Measurements from ENCODE around the gene CTAGE15.
"Not testable (repeated sequence)": the region's sequence is repeated elsewhere in the genome, so short reads cannot be mapped to it uniquely, and the experiment has no call there.

Gene CTAGE15

DNA sequence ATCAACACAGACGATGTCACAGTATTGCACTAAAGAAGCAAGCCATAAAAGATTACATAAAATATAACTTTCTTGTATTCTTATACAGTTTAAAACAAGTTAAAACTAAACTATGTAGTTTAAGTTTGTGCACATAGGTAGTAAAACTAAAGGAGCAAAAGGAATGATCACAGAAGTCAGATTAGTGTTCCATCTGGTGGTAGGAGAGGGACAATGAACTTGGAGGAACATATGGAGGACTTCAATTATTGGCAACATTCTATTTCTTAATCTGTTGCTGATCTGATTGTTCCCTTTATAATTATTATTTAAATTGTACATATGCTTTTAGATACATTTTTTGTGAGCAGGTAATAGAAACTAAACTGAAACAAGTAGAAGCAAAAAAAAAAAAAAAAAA, 5.6 kb upstream of the CTAGE15 start:
- H3K79me2 ChIP-seq (ENCODE audit: insufficient read depth, low read depth); H3K4me1 ChIP-seq (ENCODE audit: low read depth, poor library complexity, severe bottlenecking); H3K9ac ChIP-seq; H3K4me2 ChIP-seq; H3K36me3 ChIP-seq (ENCODE audit: insufficient read depth); H3K4me3 ChIP-seq (IDR thresholded peaks at IDR 0.05; ENCODE audit: insufficient read depth, low read depth, low read length); H2AFZ ChIP-seq (ENCODE audit: low read depth); H4K20me1 ChIP-seq (ENCODE audit: insufficient read depth); H3K27me3 ChIP-seq (ENCODE audit: insufficient read depth, low read depth); H3K27ac ChIP-seq: not testable (repeated sequence)

DNA sequence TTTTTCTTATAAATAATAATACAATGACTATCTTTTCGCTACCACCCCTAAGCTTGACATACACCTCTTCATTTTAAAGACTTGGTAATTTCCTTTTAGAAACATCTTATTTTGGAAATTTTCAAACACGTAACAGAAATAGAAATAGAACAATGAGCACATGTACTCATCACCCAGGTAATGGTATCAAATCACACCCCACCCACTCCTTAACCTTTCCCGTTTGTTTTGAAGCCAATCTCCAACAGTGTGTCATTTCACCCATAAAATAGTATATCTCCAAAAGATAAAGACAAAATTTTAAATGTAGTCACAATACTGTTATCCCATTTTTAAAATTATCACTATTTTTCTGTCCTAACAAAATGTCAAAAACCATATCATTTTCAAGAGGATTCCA, 16.6 kb downstream of the CTAGE15 start:
- not testable (repeated sequence) for H3K4me3 ChIP-seq (IDR thresholded peaks at IDR 0.05; ENCODE audit: insufficient read depth, low read depth, low read length); H3K9ac ChIP-seq; H3K36me3 ChIP-seq (ENCODE audit: insufficient read depth); H3K79me2 ChIP-seq (ENCODE audit: insufficient read depth, low read depth); H2AFZ ChIP-seq (ENCODE audit: low read depth); H3K4me1 ChIP-seq (ENCODE audit: low read depth, poor library complexity, severe bottlenecking); H3K27ac ChIP-seq; H3K27me3 ChIP-seq (ENCODE audit: insufficient read depth, low read depth); H3K4me2 ChIP-seq; H4K20me1 ChIP-seq (ENCODE audit: insufficient read depth)

DNA sequence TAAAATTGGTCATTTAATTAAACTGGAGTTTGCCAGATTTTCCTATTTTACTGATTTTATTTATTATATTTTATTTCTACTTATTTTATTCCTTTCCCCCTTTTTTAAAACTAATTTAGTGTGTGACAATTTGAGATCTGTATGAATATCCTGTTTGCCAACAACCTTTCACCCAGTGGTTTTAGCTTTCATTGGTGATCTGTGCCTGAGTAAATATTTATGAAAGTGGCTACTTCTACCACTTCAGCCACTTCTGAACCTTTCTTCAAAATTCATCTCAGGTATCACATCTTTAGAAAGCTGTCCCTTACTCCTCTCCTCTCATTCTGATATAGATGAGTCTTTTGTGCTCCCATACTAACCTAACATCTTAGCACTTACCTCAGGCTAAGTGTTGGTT, 18.3 kb downstream of the CTAGE15 start:
- not testable (repeated sequence) for H4K20me1 ChIP-seq (ENCODE audit: insufficient read depth); H2AFZ ChIP-seq (ENCODE audit: low read depth); H3K4me3 ChIP-seq (IDR thresholded peaks at IDR 0.05; ENCODE audit: insufficient read depth, low read depth, low read length); H3K4me1 ChIP-seq (ENCODE audit: low read depth, poor library complexity, severe bottlenecking); H3K4me2 ChIP-seq; H3K27ac ChIP-seq; H3K9ac ChIP-seq; H3K27me3 ChIP-seq (ENCODE audit: insufficient read depth, low read depth); H3K36me3 ChIP-seq (ENCODE audit: insufficient read depth); H3K79me2 ChIP-seq (ENCODE audit: insufficient read depth, low read depth)

DNA sequence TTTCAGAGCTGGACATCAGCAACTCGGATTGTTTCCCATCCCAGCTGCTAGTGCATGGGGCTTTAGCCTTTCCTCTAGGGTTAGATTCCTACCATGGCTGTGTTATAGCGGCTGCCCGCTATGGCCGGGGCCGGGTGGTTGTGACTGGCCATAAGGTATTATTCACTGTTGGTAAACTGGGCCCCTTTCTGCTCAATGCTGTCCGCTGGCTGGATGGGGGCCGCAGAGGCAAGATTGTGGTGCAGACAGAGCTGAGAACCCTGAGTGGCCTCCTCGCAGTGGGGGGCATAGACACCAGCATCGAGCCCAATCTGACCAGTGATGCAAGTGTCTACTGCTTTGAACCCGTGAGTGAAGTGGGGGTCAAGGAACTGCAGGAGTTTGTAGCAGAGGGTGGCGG, 26.5 kb downstream of the CTAGE15 start:
- not testable (repeated sequence) for H3K27ac ChIP-seq

DNA sequence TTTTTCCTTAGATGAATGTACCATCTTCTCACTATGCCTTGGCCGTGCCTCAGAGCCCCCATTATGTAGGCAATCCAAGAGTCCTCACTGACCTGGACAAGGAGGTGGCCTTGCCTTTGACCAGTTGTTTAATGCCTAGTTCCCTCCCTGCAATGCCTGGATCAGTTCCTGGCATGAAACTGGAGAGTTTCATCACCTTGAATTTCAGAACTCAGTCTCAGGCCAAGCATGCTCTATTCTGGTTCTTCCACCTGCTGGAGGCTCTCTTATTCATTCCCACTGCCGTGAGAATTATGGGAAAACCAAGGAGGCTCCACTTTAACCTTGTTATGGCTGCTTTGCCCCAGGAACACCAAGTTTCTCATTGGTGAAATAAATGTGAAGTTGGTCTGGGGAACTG, 31.9 kb downstream of the CTAGE15 start:
- H2AFZ ChIP-seq (ENCODE audit: low read depth); H3K27me3 ChIP-seq (ENCODE audit: insufficient read depth, low read depth); H3K4me1 ChIP-seq (ENCODE audit: low read depth, poor library complexity, severe bottlenecking); H3K36me3 ChIP-seq (ENCODE audit: insufficient read depth); H3K4me2 ChIP-seq; H3K4me3 ChIP-seq (IDR thresholded peaks at IDR 0.05; ENCODE audit: insufficient read depth, low read depth, low read length); H3K79me2 ChIP-seq (ENCODE audit: insufficient read depth, low read depth); H3K9ac ChIP-seq; H4K20me1 ChIP-seq (ENCODE audit: insufficient read depth); H3K27ac ChIP-seq: not testable (repeated sequence)

More for the DNA sequence above, 26.5 kb downstream of the CTAGE15 start:
- H3K79me2 ChIP-seq (ENCODE audit: insufficient read depth, low read depth); H3K9ac ChIP-seq; H3K4me3 ChIP-seq (IDR thresholded peaks at IDR 0.05; ENCODE audit: insufficient read depth, low read depth, low read length); H2AFZ ChIP-seq (ENCODE audit: low read depth); H3K4me1 ChIP-seq (ENCODE audit: low read depth, poor library complexity, severe bottlenecking); H4K20me1 ChIP-seq (ENCODE audit: insufficient read depth); H3K27me3 ChIP-seq (ENCODE audit: insufficient read depth, low read depth); H3K4me2 ChIP-seq; H3K36me3 ChIP-seq (ENCODE audit: insufficient read depth): not testable (repeated sequence)

DNA sequence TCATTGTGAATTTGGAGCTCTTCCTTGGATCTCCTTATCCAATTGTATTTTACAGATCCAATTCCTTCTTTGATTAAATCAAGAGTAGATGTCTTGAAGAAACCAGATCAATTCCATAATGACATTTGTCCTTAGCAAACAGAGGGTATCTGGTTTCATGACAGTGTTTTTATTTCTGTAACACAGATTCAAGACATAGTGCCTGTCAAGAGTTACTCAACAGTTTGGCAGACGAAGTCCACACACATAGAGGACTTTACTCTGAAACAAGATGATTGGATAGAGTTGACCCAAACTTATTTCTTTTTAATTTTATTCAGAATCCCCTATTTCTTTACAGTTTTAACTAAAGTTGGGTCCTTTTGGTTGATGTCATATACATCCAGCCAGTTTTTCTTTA, 34.5 kb downstream of the CTAGE15 start:
- H3K79me2 ChIP-seq (ENCODE audit: insufficient read depth, low read depth); H3K4me1 ChIP-seq (ENCODE audit: low read depth, poor library complexity, severe bottlenecking); H3K36me3 ChIP-seq (ENCODE audit: insufficient read depth); H2AFZ ChIP-seq (ENCODE audit: low read depth); H3K4me2 ChIP-seq; H3K27ac ChIP-seq; H4K20me1 ChIP-seq (ENCODE audit: insufficient read depth); H3K4me3 ChIP-seq (IDR thresholded peaks at IDR 0.05; ENCODE audit: insufficient read depth, low read depth, low read length); H3K27me3 ChIP-seq (ENCODE audit: insufficient read depth, low read depth); H3K9ac ChIP-seq: not testable (repeated sequence)

DNA sequence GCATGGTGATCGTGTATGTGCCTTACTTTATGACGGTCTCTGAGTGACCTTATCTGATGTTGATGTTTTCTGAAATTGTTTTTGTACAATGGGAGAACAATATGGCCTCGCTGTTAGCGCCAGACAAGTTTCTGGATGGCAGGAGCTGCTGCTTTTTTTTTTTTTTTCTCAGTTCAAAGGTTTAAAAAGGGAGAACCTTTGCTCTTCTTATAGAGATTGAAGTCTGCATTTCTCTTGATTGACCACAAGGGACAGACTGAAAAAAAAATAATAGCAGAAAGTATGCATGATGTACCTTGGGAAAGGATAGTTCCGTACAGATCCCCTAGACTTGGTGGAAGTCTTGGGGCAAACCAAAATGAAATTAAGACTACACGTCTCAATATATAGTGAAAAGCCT, 43.9 kb downstream of the CTAGE15 start:
- not testable (repeated sequence) for H2AFZ ChIP-seq (ENCODE audit: low read depth); H3K27me3 ChIP-seq (ENCODE audit: insufficient read depth, low read depth); H3K36me3 ChIP-seq (ENCODE audit: insufficient read depth); H4K20me1 ChIP-seq (ENCODE audit: insufficient read depth); H3K4me3 ChIP-seq (IDR thresholded peaks at IDR 0.05; ENCODE audit: insufficient read depth, low read depth, low read length); H3K4me2 ChIP-seq; H3K79me2 ChIP-seq (ENCODE audit: insufficient read depth, low read depth); H3K27ac ChIP-seq; H3K9ac ChIP-seq; H3K4me1 ChIP-seq (ENCODE audit: low read depth, poor library complexity, severe bottlenecking)

DNA sequence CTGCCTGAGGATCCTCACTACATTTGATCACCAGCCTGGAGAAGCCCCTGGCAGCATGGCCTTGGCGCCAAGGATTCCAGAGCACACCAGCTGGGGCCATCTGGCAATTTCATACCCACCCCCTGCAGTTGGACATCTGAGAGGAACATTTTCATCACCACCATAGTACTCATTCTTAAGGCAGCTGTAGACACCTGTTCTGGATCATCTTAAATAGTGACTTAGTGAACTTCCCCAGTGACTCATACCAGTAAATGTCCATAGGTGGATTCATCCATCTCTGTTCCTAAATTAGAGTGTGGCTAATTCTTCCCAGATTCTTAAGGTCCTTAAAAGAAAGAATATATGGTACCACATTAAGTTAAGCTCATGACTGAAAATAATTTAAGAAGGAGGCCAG, 45.6 kb downstream of the CTAGE15 start:
- not testable (repeated sequence) for H3K79me2 ChIP-seq (ENCODE audit: insufficient read depth, low read depth); H3K27me3 ChIP-seq (ENCODE audit: insufficient read depth, low read depth); H3K36me3 ChIP-seq (ENCODE audit: insufficient read depth); H3K4me3 ChIP-seq (IDR thresholded peaks at IDR 0.05; ENCODE audit: insufficient read depth, low read depth, low read length); H3K9ac ChIP-seq; H3K4me1 ChIP-seq (ENCODE audit: low read depth, poor library complexity, severe bottlenecking); H3K4me2 ChIP-seq; H2AFZ ChIP-seq (ENCODE audit: low read depth); H3K27ac ChIP-seq; H4K20me1 ChIP-seq (ENCODE audit: insufficient read depth)

DNA sequence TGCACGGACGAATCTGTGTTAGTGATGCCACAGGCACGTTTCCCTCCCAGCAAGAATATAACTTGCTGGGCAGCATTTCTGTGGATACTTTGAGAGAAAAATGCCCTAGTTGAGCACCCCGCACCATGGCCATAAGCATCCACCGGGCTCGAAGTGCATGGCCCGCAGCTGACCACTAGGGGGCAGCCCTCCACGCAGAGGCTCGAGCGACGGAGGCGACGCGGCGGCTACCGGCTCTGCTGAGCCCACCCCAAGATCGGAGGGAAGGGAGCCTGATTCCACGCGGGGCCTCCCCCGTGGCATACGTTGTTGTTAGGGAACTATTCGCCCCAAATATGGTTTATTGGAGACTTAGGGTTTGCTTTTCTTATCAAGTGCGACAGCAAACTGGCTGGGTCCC, 48.5 kb downstream of the CTAGE15 start:
- H3K4me3 ChIP-seq (IDR thresholded peaks at IDR 0.05; ENCODE audit: insufficient read depth, low read depth, low read length); H3K9ac ChIP-seq; H3K36me3 ChIP-seq (ENCODE audit: insufficient read depth); H2AFZ ChIP-seq (ENCODE audit: low read depth); H3K27me3 ChIP-seq (ENCODE audit: insufficient read depth, low read depth); H3K4me1 ChIP-seq (ENCODE audit: low read depth, poor library complexity, severe bottlenecking); H3K4me2 ChIP-seq; H3K27ac ChIP-seq; H3K79me2 ChIP-seq (ENCODE audit: insufficient read depth, low read depth); H4K20me1 ChIP-seq (ENCODE audit: insufficient read depth): not testable (repeated sequence)

DNA sequence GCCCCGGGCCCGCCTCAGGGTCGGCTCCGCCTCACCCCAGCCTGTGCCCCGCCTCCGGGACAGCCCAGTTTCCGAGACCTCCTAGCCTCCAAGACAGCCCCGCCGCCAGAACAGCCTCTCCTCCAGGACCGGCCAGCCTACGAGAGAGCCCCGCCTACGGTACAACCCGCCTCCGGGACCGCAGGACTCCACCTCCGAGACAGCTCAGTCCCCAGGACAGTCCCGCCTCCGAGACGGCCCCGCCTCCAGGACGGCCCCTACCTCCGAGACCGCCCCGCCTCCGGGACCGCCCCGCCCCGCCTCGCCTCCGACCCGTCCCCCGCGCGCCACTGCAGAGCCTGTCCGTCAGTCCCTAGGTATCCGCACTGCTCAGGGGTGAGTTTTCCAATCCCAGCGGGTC, 49.0 kb downstream of the CTAGE15 start, which contains the start of gene TCAF2:
Gene TCAF2 (plus strand): TSS at position 329 of the 400 bp plus-strand sequence.
- H3K4me2 ChIP-seq; H3K79me2 ChIP-seq (ENCODE audit: insufficient read depth, low read depth); H3K4me3 ChIP-seq (IDR thresholded peaks at IDR 0.05; ENCODE audit: insufficient read depth, low read depth, low read length); H3K27ac ChIP-seq; H3K9ac ChIP-seq; H3K4me1 ChIP-seq (ENCODE audit: low read depth, poor library complexity, severe bottlenecking); H3K27me3 ChIP-seq (ENCODE audit: insufficient read depth, low read depth); H2AFZ ChIP-seq (ENCODE audit: low read depth); H3K36me3 ChIP-seq (ENCODE audit: insufficient read depth); H4K20me1 ChIP-seq (ENCODE audit: insufficient read depth): not testable (repeated sequence)

DNA sequence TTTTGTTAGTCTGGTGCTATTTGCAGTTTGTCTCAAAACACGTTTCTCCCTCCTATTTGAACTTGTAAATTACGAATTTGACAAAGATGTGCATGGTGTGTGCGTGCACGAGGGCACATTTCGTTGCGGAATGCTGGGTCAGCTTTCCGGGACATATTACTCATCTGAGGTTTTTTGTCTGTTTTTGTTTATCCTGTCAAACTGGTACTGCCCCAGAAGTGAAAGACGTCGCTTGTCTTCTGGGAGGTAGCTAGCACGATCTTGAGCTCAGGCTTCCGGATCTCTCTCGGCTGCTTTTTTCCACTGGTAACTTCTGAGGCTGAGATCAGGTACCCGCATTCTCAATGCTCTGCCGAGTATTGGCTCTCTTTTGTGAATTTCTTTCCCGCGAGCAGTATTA, 49.6 kb downstream of the CTAGE15 start:
- not testable (repeated sequence) for H3K9ac ChIP-seq; H2AFZ ChIP-seq (ENCODE audit: low read depth)

More for the DNA sequence above, 49.6 kb downstream of the CTAGE15 start:
- not testable (repeated sequence) for H3K27ac ChIP-seq; H3K4me2 ChIP-seq; H3K27me3 ChIP-seq (ENCODE audit: insufficient read depth, low read depth); H3K4me1 ChIP-seq (ENCODE audit: low read depth, poor library complexity, severe bottlenecking); H3K36me3 ChIP-seq (ENCODE audit: insufficient read depth); H4K20me1 ChIP-seq (ENCODE audit: insufficient read depth); H3K4me3 ChIP-seq (IDR thresholded peaks at IDR 0.05; ENCODE audit: insufficient read depth, low read depth, low read length); H3K79me2 ChIP-seq (ENCODE audit: insufficient read depth, low read depth)
